NCI-H2227 (cell line): Measurements from ENCODE around the gene RDX.

ENCODE experiments used
- DNase-seq: peaks from one replicate; lab custom pipeline; 2025; ENCODE audit not compliant: unreplicated experiment; lab: John Stamatoyannopoulos, UW

The RDX gene

GRCh38 chr11:110296226-110297075, at the start of gene RDX:
Gene RDX, minus strand, starts transcription at chr11:110296614. Its CDS starts 16,922 bp downstream, at chr11:110279692.
- DNase-seq = peak; percentile 80

GRCh38 chr11:110345743-110346142, 49.3 kb upstream of the RDX start:
- DNase-seq = no peak

- DNase-seq = no peak
Observed at GRCh38 chr11:110340436-110340835, 44.0 kb upstream of the RDX start.

GRCh38 chr11:110339456-110340250, 43.2 kb upstream of the RDX start:
- DNase-seq = no peak

- no peak for DNase-seq
Observed at GRCh38 chr11:110338684-110339083, 42.3 kb upstream of the RDX start.

- no peak for DNase-seq
Observed at GRCh38 chr11:110337570-110338193, 41.3 kb upstream of the RDX start.

GRCh38 chr11:110336054-110336453, 39.6 kb upstream of the RDX start:
- DNase-seq = no peak

- no peak for DNase-seq
Observed at GRCh38 chr11:110335358-110335757, 38.9 kb upstream of the RDX start.

- DNase-seq = no peak
Observed at GRCh38 chr11:110331626-110332025, 35.2 kb upstream of the RDX start.

- no peak for DNase-seq
Observed at GRCh38 chr11:110329445-110329844, 33.0 kb upstream of the RDX start.

- no peak for DNase-seq
Observed at GRCh38 chr11:110327508-110327907, 31.1 kb upstream of the RDX start.

GRCh38 chr11:110323786-110324185, 27.4 kb upstream of the RDX start:
- no peak for DNase-seq

- DNase-seq = no peak
Observed at GRCh38 chr11:110319501-110319900, 23.1 kb upstream of the RDX start.

GRCh38 chr11:110318638-110319404, 22.4 kb upstream of the RDX start:
- DNase-seq = no peak

- peak; percentile 71 for DNase-seq
Observed at GRCh38 chr11:110317516-110317932, 21.1 kb upstream of the RDX start.

GRCh38 chr11:110314366-110315095, 18.1 kb upstream of the RDX start:
- no peak for DNase-seq

- DNase-seq = no peak
Observed at GRCh38 chr11:110312670-110313069, 16.3 kb upstream of the RDX start.

- DNase-seq = no peak
Observed at GRCh38 chr11:110311783-110312579, 15.6 kb upstream of the RDX start.

GRCh38 chr11:110308071-110308470, 11.7 kb upstream of the RDX start:
- DNase-seq = no peak
